Fibroblast of lung (primary cell): ENCODE data around the gene FIBIN.

Experiments used
- CTCF ChIP-seq, 2 donors: IDR thresholded peaks in 1 of 2; conservative IDR thresholded peaks in 1 of 2; 1 replicate in 1 of 2; 2 replicates in 1 of 2; pipeline ENCODE4 v1.5.1; 2011 to 2012; ENCODE audit warnings: low read length in 2 of 2, control low read depth in 1 of 2, inconsistent platforms in 1 of 2, low read depth in 1 of 2, mild to moderate bottlenecking in 1 of 2
- EZH2 ChIP-seq: IDR thresholded peaks from 2 replicates; pipeline ENCODE4 v1.5.1; 2012; ENCODE audit warnings: low read length, control low read depth, mild to moderate bottlenecking; ENCODE audit errors: missing control alignments

- TF ChIP-seq CTCF (conservative IDR thresholded peaks at IDR 0.05 in 1 of 2, IDR thresholded peaks at IDR 0.05 in 1 of 2; ENCODE audit: low read depth in 1 of 2, low read length in 2 of 2) (no peak), EZH2 (no peak)
These were observed 751 bp downstream of the FIBIN start for GRCh38 chr11:26994631-26995095.
